MM.1S (cell line): ENCODE measurements around the gene TNPO3.

Experiments
- DNase-seq: peaks from one replicate; pipeline ENCODE4 v3.0.0-alpha.2; 2015
- H2AFZ ChIP-seq: fragments of 300-600 bp; sonication (generic); 2 replicates; pipeline ENCODE4 v1.6.0; 2016; ENCODE audit warnings: antibody characterized with exemption, low read length
- H3F3A ChIP-seq: fragments of 300-600 bp; sonication (generic); 2 replicates; pipeline ENCODE4 v1.6.1; 2016; ENCODE audit warnings: mild to moderate bottlenecking, antibody characterized with exemption, low read length, moderate library complexity, mixed read lengths; ENCODE audit not compliant: insufficient read depth
- H3K27ac ChIP-seq: fragments of 300-600 bp; sonication (generic); 2 replicates; pipeline ENCODE4 v1.5.1; 2016; ENCODE audit warnings: mild to moderate bottlenecking, low read length
- H3K27me3 ChIP-seq: fragments of 300-600 bp; sonication (generic); replicated peaks from 2 replicates; pipeline ENCODE4 v1.6.0; 2016; ENCODE audit warnings: low read length; ENCODE audit not compliant: insufficient read depth
- H3K36me3 ChIP-seq: fragments of 300-600 bp; sonication (generic); replicated peaks from 2 replicates; pipeline ENCODE4 v1.6.1; 2016; ENCODE audit warnings: mild to moderate bottlenecking, low read length, mixed read lengths; ENCODE audit not compliant: insufficient read depth
- H3K4me1 ChIP-seq: fragments of 300-600 bp; sonication (generic); 2 replicates; pipeline ENCODE4 v1.6.1; 2016; ENCODE audit warnings: low read length, mixed read lengths
- H3K4me2 ChIP-seq: fragments of 300-600 bp; sonication (generic); 2 replicates; pipeline ENCODE4 v1.6.0; 2016; ENCODE audit warnings: low read depth, low read length
- H3K4me3 ChIP-seq: fragments of 300-600 bp; sonication (generic); 2 replicates; pipeline ENCODE4 v1.5.1; 2016; ENCODE audit warnings: low read length, mixed read lengths
- H3K79me2 ChIP-seq: fragments of 300-600 bp; sonication (generic); 2 replicates; pipeline ENCODE4 v1.6.1; 2016; ENCODE audit warnings: mixed run types, low read length, mixed read lengths
- H3K9ac ChIP-seq: fragments of 300-600 bp; sonication (generic); 2 replicates; pipeline ENCODE4 v1.6.1; 2016; ENCODE audit warnings: low read length, mixed read lengths
- H3K9me2 ChIP-seq: fragments of 300-600 bp; sonication (generic); replicated peaks from 2 replicates; pipeline ENCODE4 v1.6.1; 2016; ENCODE audit warnings: mild to moderate bottlenecking, low read length, mixed read lengths; ENCODE audit not compliant: insufficient read depth
- H3K9me3 ChIP-seq: fragments of 300-600 bp; sonication (generic); replicated peaks from 2 replicates; pipeline ENCODE4 v1.6.1; 2016; ENCODE audit warnings: mild to moderate bottlenecking, low read length, mixed read lengths; ENCODE audit not compliant: insufficient read depth
- H4K20me1 ChIP-seq: fragments of 300-600 bp; sonication (generic); 2 replicates; pipeline ENCODE4 v1.6.1; 2016; ENCODE audit warnings: mild to moderate bottlenecking, low read length, moderate library complexity, mixed read lengths; ENCODE audit not compliant: insufficient read depth
- EZH2 ChIP-seq: fragments of 300-600 bp; sonication (generic); optimal IDR thresholded peaks from 2 replicates; pipeline ENCODE3; 2017; ENCODE audit warnings: low read depth, mild to moderate bottlenecking, antibody characterized with exemption, low read length, mixed read lengths
- EZH2phosphoT487 ChIP-seq: fragments of 300-600 bp; sonication (generic); IDR thresholded peaks from 2 replicates; pipeline ENCODE4 v1.6.1; 2018; ENCODE audit warnings: antibody characterized with exemption, low read length
- TF ChIP-seq, protein P1 (sequence below): fragments of 300-600 bp; sonication (generic); IDR thresholded peaks from 2 replicates; pipeline ENCODE4 v1.5.1; 2016; ENCODE audit warnings: antibody characterized with exemption, low read length, mixed read lengths

TNPO3 gene

DNA sequence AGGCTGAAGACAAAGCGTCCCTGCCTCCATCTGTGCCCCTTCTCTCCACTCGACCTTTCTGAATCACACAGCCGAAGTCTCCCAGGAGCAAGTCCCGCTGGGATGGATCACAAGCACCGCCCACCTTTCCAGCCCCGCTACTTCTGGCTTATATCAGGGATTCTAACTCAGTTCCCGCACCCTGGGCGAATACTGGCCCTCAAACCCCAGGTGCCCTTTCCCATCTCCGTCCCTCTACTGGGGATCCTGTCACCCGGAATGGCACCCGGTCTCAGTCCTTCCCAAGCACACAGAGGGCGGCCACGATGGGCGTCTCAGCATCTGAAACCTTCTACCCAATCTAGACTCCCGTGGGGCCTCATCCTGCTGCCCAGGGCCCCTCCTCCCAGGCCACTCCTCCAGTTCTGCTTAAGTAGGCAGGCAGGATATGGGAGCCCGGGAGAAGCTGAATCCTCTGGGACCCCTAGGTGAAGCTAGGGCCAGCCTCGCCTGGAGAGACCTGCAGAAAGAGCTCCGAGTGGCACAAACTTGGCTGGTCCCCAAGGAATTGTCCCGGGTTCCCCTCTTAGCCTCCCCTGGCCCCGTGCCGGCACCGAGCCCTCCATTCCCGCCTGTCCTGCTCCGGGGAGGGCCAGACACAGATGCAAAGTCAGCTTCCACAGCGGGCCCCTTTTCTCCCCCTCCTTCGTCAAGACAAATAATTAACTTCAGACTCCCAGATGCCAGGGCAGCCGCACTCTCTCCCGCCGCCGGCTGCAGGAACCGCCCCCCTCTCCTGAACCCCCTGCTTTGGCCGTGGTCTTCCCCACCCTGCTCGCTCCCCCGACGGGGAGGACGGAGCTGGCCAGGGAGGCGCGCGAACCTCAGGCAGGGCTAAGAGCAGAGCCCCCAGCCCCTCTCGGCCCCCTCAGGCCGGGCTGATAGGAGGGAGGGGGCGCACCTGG, 145.0 kb downstream of the TNPO3 start:
- no peaks in the 10 kb centered on the region for H3K4me1 ChIP-seq
- H3K79me2 ChIP-seq: no peaks in the 10 kb centered on the region
- no peaks in the 10 kb centered on the region for H3K9me3 ChIP-seq
- DNase-seq: no peak
- no peak overlapping the region; the same call in 1 of the 2 replicates for H2AFZ ChIP-seq
- no peaks in the 10 kb centered on the region for H3K9me2 ChIP-seq
- no peak overlapping the region for H3K27ac ChIP-seq
- no peaks in the 10 kb centered on the region for H3F3A ChIP-seq
- H3K27me3 ChIP-seq: peaks cover 30% of the 10 kb centered on the region
- H3K4me3 ChIP-seq: no peak overlapping the region
- no peaks in the 10 kb centered on the region for H4K20me1 ChIP-seq
- no peaks in the 10 kb centered on the region for H3K36me3 ChIP-seq
- no peak overlapping the region for H3K9ac ChIP-seq
- no peak overlapping the region for H3K4me2 ChIP-seq
- TF ChIP-seq, protein P1, sequence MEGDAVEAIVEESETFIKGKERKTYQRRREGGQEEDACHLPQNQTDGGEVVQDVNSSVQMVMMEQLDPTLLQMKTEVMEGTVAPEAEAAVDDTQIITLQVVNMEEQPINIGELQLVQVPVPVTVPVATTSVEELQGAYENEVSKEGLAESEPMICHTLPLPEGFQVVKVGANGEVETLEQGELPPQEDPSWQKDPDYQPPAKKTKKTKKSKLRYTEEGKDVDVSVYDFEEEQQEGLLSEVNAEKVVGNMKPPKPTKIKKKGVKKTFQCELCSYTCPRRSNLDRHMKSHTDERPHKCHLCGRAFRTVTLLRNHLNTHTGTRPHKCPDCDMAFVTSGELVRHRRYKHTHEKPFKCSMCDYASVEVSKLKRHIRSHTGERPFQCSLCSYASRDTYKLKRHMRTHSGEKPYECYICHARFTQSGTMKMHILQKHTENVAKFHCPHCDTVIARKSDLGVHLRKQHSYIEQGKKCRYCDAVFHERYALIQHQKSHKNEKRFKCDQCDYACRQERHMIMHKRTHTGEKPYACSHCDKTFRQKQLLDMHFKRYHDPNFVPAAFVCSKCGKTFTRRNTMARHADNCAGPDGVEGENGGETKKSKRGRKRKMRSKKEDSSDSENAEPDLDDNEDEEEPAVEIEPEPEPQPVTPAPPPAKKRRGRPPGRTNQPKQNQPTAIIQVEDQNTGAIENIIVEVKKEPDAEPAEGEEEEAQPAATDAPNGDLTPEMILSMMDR: no peak
- TF ChIP-seq EZH2phosphoT487 (no peak), EZH2 (no peak)

DNA sequence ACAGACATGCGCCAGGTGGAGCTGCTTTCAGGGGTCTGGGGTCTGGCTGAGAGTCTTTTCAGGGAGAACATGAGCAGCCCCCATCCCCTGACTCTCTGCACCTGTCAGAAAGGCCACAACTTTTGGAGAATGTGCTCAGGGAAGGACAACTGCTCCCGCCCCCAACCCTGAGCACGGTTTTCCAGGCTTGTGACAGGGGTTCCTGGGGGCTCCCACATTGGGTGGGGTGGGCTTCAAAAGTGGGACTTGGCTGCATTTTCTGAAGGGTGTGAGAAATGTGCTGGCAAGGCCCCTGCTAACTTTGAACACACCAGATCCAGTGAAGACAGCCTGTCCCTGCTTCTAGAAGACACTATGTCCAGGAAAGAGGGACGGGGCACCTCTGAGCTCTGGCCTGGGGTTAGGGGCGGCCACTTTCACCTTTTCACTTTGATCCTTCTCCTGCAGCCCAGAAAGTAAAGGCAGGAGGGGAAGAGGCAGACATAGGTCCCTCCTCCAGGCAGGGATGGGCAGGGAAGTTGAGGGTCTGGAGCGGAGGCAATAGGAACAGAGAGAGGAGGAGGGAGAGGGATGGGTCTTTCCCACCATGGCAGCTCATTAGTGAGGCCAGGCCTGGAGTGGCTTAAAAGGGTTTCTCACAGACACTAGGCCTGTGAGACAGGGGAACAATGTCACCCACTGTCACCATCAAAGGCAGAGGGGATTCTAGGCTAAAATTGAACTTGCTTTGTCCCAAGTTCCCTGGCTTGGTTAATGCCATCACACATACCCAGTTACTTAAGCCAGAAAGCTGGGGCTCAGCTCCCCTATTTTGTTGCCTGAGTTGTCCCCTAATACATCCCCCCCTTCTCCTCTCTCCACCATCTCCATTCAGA, 145.9 kb downstream of the TNPO3 start:
- Histone ChIP-seq H3K4me3 (no peak overlapping the region), H3K79me2 (no peaks in the 10 kb centered on the region), H3F3A (no peaks in the 10 kb centered on the region), H3K36me3 (no peaks in the 10 kb centered on the region), H4K20me1 (no peaks in the 10 kb centered on the region), H3K27ac (no peak overlapping the region), H3K4me2 (no peak overlapping the region), H2AFZ (no peak overlapping the region), H3K9me3 (no peaks in the 10 kb centered on the region), H3K9ac (no peak overlapping the region), H3K27me3 (peaks cover 22% of the 10 kb centered on the region; the same call in 1 of the 2 replicates), H3K4me1 (0 out of 2 replicates have a peak, but pooled peaks cover 5% of the 10 kb centered on the region), H3K9me2 (no peaks in the 10 kb centered on the region)
- TF ChIP-seq EZH2 (no peak), EZH2phosphoT487 (no peak)
- TF ChIP-seq, protein P1: no peak
- DNase-seq: no peak

DNA sequence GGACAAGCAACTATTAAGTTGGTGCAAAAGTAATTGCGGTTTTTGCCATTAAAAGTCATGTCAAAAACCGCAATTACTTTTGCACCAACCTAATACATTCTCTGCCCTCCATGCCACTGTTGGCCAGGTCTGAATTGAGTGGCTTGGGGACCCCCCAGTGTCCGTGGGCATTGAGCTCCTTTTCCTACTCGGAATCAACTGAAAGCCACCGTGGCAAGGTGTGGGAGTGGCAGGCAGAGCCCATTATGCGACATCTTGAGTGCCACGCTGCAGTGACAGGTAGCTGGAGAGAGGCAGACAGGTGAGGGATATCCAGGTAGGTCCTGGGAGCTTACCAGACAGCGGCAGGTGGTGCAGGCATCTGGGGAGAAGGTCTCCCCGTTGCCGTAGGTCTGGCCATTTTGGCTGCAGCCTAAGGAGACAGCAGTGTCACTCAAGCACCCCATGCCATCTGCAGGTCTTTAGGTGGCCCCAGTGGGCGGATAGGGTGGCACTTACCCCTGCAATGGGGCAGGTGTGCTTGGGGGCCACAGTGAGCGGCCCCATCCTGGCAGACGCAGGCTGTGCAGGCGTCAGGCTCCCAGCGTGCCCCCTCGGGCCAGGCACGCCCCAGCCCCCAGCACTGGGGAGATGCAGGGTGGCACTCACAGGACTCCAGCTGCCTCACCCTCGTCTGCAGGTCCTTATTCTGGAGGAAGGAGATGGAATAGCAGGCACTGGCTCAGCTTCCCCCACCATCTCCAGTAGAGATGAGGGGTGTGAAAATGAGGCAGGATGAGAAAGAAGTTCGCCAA, 147.9 kb downstream of the TNPO3 start:
- Histone ChIP-seq H3K27ac (no peak overlapping the region), H3K27me3 (peaks cover 21% of the 10 kb centered on the region; the same call in 1 of the 2 replicates), H3K9ac (no peak overlapping the region), H3K4me2 (no peak overlapping the region), H3F3A (no peaks in the 10 kb centered on the region), H2AFZ (no peak overlapping the region), H3K4me1 (0 out of 2 replicates have a peak, but pooled peaks cover 5% of the 10 kb centered on the region), H3K9me2 (no peaks in the 10 kb centered on the region), H3K36me3 (no peaks in the 10 kb centered on the region), H4K20me1 (no peaks in the 10 kb centered on the region), H3K9me3 (no peaks in the 10 kb centered on the region), H3K4me3 (no peak overlapping the region), H3K79me2 (no peaks in the 10 kb centered on the region)
- TF ChIP-seq, protein P1: no peak
- TF ChIP-seq EZH2: no peak
- no peak for TF ChIP-seq EZH2phosphoT487
- DNase-seq: no peak
